ENCODE results near the gene TRIP12.
"Not testable (repeated sequence)": the region's sequence is repeated elsewhere in the genome, so short reads cannot be mapped to it uniquely, and the experiment has no call there.

The TRIP12 gene

DNA sequence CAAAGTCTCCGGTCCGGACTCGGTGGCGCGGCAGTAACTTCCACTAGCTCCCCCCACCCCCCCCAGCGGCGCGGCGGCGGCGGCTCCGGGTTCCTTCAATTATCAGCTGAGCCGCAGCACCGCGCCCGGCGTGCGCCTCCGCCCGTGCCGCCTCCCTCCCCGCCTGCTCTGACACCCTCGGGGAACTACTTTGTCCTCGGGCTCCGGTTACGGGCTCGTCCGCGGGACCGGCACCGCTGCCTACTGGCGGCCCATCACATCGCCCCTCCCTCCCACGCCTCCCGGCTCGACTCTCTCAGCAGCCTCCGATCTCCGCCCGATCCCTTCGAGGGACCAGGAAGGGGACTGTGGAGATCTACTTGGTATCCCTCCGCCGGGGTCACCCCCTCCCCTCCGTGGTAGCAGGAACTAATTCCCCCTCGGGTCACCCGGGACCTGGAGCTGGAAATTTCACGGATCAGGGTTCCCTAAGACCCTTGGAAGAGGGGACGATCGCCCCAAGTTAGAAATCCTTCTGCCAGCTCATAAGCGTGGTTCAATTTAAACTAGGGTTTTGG lies at the start of gene TRIP12:
Gene TRIP12, minus strand, starts transcription at position 118 of the 557 bp plus-strand sequence. CDS start 41,930 bp downstream, outside the sequence.
- peak; percentile 90 for DNase-seq

DNA sequence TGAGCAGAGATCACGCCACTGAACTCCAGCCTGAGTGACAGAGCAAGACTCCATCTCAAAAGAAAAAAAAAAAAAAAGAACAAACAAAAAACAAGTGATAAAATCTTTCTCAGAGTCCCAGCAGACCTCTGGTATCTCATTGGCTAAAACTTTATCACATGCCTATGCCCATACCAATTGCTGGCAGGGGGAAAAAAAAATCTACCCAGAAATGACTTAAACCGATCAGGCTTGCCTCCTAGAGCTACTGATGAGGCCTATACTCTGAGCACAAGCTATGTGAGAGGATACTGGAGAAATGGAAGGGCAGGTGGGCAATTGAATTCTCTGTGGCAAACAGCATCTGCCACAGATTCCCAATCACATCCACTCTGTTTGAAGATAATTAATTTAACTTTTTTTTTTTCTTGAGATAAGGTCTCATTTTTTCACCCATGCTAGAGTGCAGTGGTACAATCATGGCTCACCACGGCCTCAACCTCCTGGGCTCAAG lies 49.5 kb upstream of the TRIP12 start:
- no peak for DNase-seq

DNA sequence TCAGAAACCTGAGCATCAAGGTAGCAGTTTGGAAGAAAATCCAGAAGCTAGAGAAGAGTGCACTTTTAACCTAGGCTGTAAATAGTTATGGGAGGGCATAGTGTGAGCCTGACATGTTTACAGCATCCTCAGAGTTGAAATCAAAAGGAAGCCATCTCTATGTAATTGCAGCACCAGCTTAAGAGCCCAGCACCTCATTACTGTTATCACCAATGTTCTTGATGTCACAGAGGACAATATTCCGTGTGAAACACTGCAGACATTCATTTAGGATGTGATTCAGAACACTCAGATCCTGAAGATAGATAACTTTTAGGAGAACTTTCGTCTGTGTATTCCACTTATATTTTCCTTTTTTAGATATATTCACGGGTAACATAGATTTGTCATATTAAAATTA lies 48.6 kb upstream of the TRIP12 start:
- DNase-seq = no peak

GRCh38 chr2:229969921-229970320 lies 48.1 kb upstream of the TRIP12 start:
- no peak for DNase-seq

- not testable (repeated sequence) for DNase-seq
These were observed 41.8 kb upstream of the TRIP12 start for GRCh38 chr2:229963596-229963995.

DNA sequence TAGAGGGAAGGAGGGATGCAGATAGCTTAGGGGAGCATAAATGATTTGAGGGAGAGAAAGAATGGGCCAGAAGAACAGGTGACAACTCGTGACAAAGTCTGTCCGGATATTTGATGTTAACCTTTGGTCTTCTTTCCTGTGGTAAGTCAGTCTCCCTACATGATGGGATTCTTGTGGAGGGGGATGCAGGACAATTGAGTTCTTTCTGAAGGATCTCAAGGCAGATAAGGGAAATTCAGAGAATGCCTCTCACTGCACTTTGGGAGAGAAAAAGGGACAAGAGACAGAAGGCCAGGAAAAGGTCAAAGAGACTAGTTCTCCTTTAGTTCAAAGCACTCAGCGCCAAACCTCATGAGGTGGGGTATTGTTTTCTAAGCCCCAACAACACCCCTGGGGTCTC lies 34.7 kb upstream of the TRIP12 start:
- DNase-seq = no peak

- DNase-seq = no peak
These were observed 33.9 kb upstream of the TRIP12 start for GRCh38 chr2:229955663-229956062.

DNA sequence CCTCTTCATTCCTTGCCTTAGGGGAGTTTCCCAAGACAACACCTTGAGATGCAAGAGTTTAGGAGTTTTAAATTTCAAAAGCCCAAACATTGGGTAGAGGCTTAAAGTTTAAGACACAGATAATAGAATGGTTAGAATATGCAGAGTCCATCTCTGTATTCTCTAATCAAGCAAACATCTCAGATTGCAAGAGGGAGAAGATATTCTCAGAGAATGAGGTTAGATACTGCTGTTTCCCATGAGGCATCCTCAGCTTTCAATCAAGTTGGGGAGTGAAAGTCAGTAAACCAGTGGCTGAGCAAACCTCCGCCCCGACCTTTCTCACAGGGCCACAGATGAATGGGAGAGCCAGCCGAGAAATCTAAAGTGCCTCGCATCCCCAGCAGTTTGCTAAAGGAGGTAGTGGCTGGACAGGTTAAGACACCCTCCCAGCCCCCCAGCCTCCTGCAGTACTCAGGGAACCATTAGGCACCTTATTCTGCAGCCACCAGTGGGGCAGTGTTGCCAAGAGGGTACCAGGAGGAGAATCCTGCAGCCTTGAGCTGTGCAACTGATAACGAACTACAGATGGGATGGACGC lies 30.5 kb upstream of the TRIP12 start:
- DNase-seq = no peak

DNA sequence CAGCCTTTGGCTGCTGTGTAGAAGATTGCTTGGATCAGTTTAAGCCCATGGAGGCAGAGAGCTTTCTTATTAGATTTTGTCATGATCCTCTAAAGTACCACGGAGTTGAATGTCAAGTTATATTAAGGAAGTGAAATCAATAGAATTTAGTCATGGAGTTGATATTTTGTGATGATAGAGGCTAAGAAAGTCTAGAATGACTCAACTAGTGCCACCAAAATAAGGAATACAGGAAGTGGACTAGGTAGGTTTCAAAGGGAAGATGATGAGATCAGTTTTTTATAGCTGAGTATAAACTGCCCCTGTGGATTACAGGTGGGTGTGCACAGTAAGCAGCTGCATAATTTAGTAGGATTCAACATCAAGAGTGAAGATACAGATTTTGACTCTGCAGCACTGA lies 25.7 kb upstream of the TRIP12 start:
- DNase-seq = no peak

GRCh38 chr2:229945975-229946374 lies 24.2 kb upstream of the TRIP12 start:
- DNase-seq = no peak

GRCh38 chr2:229943770-229944449 lies 22.1 kb upstream of the TRIP12 start:
- DNase-seq = no peak

DNA sequence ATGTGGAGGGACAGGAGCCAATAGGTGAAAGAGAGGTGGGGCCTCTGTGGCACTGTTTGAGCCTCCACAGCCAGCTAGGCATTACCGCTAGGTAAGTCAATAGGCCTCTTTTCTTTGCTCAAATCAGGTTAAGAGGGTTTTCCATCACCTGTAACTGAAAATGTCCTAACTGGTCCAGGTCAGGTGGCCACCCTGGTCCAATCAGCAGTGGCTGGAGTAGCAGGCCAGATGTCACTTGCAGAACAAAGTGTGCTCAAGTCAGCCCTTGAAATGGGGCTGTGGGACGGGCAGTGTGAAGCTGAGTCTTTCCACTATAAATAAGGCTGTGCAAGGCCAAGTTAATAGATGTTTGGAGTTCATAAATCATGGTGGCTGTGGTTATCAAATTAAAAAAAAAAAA lies 21.4 kb upstream of the TRIP12 start:
- DNase-seq = no peak

GRCh38 chr2:229942671-229943070 lies 20.9 kb upstream of the TRIP12 start:
- DNase-seq = no peak

DNA sequence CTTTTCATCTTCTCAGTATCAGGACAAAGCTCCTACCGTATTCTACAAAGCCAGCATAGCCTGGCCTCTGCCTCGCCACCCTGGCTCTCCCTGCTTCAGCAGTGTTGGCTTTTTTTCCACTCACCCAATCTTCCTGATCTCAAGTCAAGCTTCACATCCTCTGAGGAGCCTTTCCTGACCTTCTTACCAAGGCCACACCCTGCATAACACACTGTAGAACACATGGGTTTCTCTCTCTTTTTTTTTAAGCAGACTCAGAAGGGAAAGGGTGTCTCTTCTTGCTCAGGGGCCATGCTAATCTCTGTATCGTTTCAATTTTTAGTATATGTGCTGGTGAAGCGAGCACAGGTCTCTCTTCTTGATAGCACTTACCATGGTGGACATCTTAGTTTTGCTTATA lies 15.7 kb upstream of the TRIP12 start:
- no peak for DNase-seq

GRCh38 chr2:229931241-229931640 lies 9.4 kb upstream of the TRIP12 start:
- no peak for DNase-seq

- no peak for DNase-seq
These were observed 8.8 kb upstream of the TRIP12 start for GRCh38 chr2:229930656-229931055.

DNA sequence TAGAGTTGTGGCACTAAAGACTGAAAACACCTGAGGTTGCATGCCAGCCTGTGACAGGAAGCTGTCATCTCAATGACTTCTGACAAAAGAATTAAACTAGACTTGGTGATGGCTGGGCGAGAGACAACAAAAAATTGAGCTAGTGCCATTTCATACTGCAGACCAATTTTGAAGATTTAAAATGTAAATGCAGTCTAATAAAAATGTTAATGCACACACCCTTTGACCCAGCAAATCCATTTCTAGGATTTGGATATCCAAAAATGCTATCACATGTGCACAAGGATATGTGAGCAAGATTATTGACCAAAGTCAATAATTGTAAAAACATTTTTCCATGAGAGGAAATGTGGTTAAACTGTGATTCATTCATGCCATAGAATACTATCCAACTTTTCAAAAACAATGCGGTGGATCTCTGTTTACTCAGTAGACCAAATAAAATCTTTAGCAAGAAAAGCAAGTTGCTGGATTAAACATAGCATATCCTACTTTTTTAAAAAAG lies 6.1 kb upstream of the TRIP12 start:
- DNase-seq = no peak

GRCh38 chr2:229925201-229925600 lies 3.4 kb upstream of the TRIP12 start:
- no peak for DNase-seq

DNA sequence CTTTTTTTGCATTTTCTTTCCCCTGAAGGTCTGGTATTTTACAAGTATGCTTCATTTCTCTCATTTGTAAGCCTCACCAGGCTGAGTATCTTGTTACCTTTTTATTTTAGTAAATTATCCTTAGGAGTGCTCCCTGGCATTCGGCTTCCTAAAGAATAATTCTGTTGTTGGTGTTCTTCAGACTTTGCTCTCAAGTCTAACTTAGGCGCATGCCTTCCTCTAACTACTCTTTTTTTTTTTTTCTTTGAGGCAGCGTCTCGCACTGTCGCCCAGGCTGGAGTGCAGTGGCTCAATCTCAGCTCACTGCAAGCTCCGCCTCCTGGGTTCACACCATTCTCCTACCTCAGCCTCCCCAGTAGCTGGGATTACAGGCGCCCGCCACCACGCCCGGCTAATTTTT lies 2.7 kb upstream of the TRIP12 start:
- DNase-seq = not testable (repeated sequence)

- peak; percentile 94 for DNase-seq
These were observed 909 bp upstream of the TRIP12 start, which contains the start of gene FBXO36 for GRCh38 chr2:229922449-229923386. Gene FBXO36 (plus strand): TSS chr2:229922503. CDS start chr2:229922514, 11 bp downstream.

DNA sequence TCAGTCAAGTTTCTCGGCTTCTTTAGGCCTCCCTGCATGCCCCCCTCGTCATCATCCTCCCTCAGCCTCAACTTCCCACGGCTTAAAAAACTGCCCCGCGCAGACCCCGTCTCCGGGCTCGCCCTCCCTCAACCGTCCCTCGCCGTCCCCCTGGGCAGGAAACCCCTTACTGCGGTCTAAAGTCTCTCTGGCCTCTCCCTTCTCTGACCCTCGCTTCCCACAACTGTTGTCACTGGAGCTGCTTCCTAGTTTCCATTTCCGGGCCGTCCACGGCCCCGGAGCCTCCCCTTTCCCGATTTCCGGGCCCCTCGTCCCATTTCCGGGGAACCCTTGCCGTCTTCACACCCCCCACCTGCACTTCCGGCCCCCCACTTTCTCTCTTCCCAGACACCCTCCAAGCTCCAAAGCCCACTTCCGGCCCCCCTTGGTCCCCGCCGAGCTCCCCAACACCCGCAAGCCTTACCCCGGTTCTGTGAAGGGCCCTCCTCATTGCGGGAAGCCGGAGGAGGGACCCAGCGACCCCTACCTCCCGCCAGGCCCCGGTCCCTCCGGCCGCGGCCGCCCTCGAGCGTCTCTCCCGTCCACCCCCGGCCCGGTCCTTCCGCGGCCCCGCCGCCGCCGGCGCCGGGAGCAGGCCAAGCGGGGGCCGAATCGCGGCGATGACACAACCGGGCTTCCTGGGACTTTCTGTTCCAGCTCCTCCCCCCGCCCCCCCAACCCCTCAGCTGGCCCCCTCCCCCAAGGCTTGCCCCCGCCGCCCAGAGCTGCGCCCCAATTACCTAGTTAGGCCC lies 513 bp downstream of the TRIP12 start:
- DNase-seq = peak; percentile 77
